ENCODE measurements around the gene ALKBH6. TPM values are rescaled to one million over a fixed set of nuclear protein-coding genes. Genes with fewer than 3 reads are reported as not detected.

The ALKBH6 gene
- total and polyA plus RNA-seq, 2 of the 13 experiments (the other 11 are each of a cell fraction or from before 2014, with no cell fraction given) = 13.7 to 18.1 TPM

DNA sequence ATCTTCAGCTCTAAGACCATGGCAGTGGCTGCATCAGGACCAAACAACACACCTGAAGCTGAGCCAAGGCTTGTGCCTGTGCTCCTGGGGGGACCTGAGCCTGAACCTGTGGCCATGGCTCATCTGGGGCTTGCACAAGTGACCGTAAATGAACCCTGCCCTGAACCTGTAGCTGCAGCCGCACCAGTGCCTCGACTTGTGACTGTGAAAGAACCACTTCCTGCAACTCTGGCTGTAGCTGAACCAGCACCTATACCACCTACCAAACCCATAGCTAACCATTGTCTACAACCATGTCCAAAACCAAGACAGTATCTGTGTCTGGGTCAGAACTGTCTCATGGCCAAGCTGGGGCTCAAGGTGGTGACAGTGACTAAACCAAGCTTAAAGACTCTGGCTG lies 47.2 kb downstream of the ALKBH6 start:
- Histone ChIP-seq H3K36me3 (replicated peaks in 1 of 2; ENCODE audit: control insufficient read depth in 1 of 2, insufficient read depth in 2 of 2, low read length in 2 of 2) (no peaks in the 10 kb centered on the region), H4K20me1 (ENCODE audit: insufficient read depth, low read length) (peaks cover 9% of the 10 kb centered on the region; the same call in 1 of the 2 replicates), H3K27ac (ENCODE audit: extremely low read length, insufficient read depth, low read length) (no peak overlapping the region), H3K9me3 (ENCODE audit: low read length) (no peaks in the 10 kb centered on the region), H3K4me1 (ENCODE audit: insufficient read depth, low read length) (peaks cover 6% of the 10 kb centered on the region; the same call in 1 of the 2 replicates), H3K9ac (ENCODE audit: insufficient read depth, low read depth, low read length) (no peak overlapping the region), H3K27me3 (ENCODE audit: control insufficient read depth in 1 of 2, insufficient read depth in 2 of 2, low read length in 2 of 2) (no peaks in the 10 kb centered on the region; a peak in 1 of 5 replicates), H3K4me2 (ENCODE audit: low read depth, low read length) (no peak overlapping the region), H3K79me2 (ENCODE audit: insufficient read depth, low read length) (no peaks in the 10 kb centered on the region), H2AFZ (ENCODE audit: low read length) (no peak overlapping the region), H3K4me3 (replicated peaks in 1 of 3; ENCODE audit: insufficient read depth in 1 of 3, low read depth in 2 of 3, low read length in 3 of 3) (no peak overlapping the region)
- BruUV-seq (replicated peaks) = no TSS peak
- DNase-seq (ENCODE audit: low spot score) (no peak), FAIRE-seq (no peak), ATAC-seq (no peak)
- ChIA-PET POLR2A (no interaction called here), CTCF (ENCODE audit: low intra/inter-chr PET ratio, low total read pairs) (no interaction called here)
- in situ Hi-C loops (cut with HindIII; ENCODE audit: extremely low pct_ligation_motif_present, low pct_unique_long_range_greater_than_20kb) = no loop called here
- 0% methylated on average over 3 of the region's 3 CpGs for WGBS (ENCODE audit: low lambda C conversion rate)
- no peak for TF ChIP-seq HOXA9 (CRISPR knock-in tag; IDR thresholded peaks at IDR 0.05; ENCODE audit: borderline replicate concordance)
- TF ChIP-seq HMGXB3 (CRISPR knock-in tag; IDR thresholded peaks at IDR 0.05; ENCODE audit: borderline replicate concordance) = no peak
- no peak for TF ChIP-seq ZNF766 (CRISPR knock-in tag; IDR thresholded peaks at IDR 0.05; ENCODE audit: borderline replicate concordance)
- no peak for TF ChIP-seq ZNF124 (CRISPR knock-in tag; IDR thresholded peaks at IDR 0.05)
- no peak for TF ChIP-seq ELF4 (CRISPR knock-in tag; IDR thresholded peaks at IDR 0.05; ENCODE audit: borderline replicate concordance)
- no peak for TF ChIP-seq XBP1 (CRISPR knock-in tag; IDR thresholded peaks at IDR 0.05)
- no peak for TF ChIP-seq MIER2 (CRISPR knock-in tag; IDR thresholded peaks at IDR 0.05)
- no peak for TF ChIP-seq CSRNP1 (CRISPR knock-in tag; IDR thresholded peaks at IDR 0.05)
- no peak for TF ChIP-seq NONO (IDR thresholded peaks at IDR 0.05)
- TF ChIP-seq NONO (CRISPR knock-in tag; conservative IDR thresholded peaks at IDR 0.05) = no peak
- no peak for TF ChIP-seq MBD4 (IDR thresholded peaks at IDR 0.05; ENCODE audit: borderline replicate concordance, low read length)
- no peak for TF ChIP-seq GTF3A (CRISPR knock-in tag; conservative IDR thresholded peaks at IDR 0.05)
- TF ChIP-seq KLF15 (CRISPR knock-in tag; IDR thresholded peaks at IDR 0.05; ENCODE audit: borderline replicate concordance) = no peak
- TF ChIP-seq, protein P1, sequence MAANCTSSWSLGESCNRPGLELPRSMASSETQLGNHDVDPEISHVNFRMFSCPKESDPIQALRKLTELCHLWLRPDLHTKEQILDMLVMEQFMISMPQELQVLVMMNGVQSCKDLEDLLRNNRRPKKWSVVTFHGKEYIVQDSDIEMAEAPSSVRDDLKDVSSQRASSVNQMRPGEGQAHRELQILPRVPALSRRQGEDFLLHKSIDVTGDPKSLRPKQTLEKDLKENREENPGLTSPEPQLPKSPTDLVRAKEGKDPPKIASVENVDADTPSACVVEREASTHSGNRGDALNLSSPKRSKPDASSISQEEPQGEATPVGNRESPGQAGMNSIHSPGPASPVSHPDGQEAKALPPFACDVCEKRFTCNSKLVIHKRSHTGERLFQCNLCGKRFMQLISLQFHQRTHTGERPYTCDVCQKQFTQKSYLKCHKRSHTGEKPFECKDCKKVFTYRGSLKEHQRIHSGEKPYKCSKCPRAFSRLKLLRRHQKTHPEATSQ (CRISPR knock-in tag; IDR thresholded peaks at IDR 0.05; ENCODE audit: borderline replicate concordance) = no peak
- intact Hi-C loops (cut with micrococcal nuclease; ENCODE audit: unreplicated experiment) = no loop called here

Measured in HepG2 (cell line).